ENCODE data around the gene SS18.

- no peak for TF ChIP-seq NFRKB (IDR thresholded peaks at IDR 0.05)
- TF ChIP-seq HDGF (IDR thresholded peaks at IDR 0.05; ENCODE audit: borderline replicate concordance) = no peak
- no peak for TF ChIP-seq PKNOX1 (IDR thresholded peaks at IDR 0.05)
- no peak for TF ChIP-seq BHLHE40 (IDR thresholded peaks at IDR 0.05; ENCODE audit: borderline replicate concordance)
- no peak for TF ChIP-seq FOXA1 (IDR thresholded peaks at IDR 0.05)
- no peak for TF ChIP-seq TARDBP (IDR thresholded peaks at IDR 0.05)
- TF ChIP-seq CTBP1 (IDR thresholded peaks at IDR 0.05; ENCODE audit: borderline replicate concordance) = no peak
- no peak for TF ChIP-seq SP1 (IDR thresholded peaks at IDR 0.05)
- TF ChIP-seq SUZ12 (IDR thresholded peaks at IDR 0.05) = no peak
- TF ChIP-seq ZNF384 (IDR thresholded peaks at IDR 0.05) = no peak
- no peak for TF ChIP-seq FOXK2 (IDR thresholded peaks at IDR 0.05)
Observed at GRCh38 chr18:26103579-26103978, 13.2 kb upstream of the SS18 start.
